Liver (tissue), 9 donors: ENCODE data around the gene UBE2F. TPM values are rescaled to one million over a fixed set of nuclear protein-coding genes. Genes with fewer than 3 reads are reported as not detected.

Experiments used
- DNase-seq: peaks from one replicate; pipeline ENCODE4 v3.0.0-alpha.2; 2017; ENCODE audit warnings: low spot score
- H3K27ac ChIP-seq, 2 donors: one replicate each; pipeline ENCODE4 v1.7.0; 2013; ENCODE audit warnings: inconsistent platforms in 2 of 2, low read length in 2 of 2, control low read depth in 1 of 2, low read depth in 1 of 2, mild to moderate bottlenecking in 1 of 2
- H3K27me3 ChIP-seq, 4 donors: one replicate each; pipeline versions ENCODE4 v1.6.1 to v1.7.0; 2013; ENCODE audit warnings: low read length in 3 of 4, inconsistent platforms in 1 of 4, mild to moderate bottlenecking in 1 of 4, moderate library complexity in 1 of 4; ENCODE audit not compliant: control insufficient read depth in 4 of 4, insufficient read depth in 4 of 4
- H3K36me3 ChIP-seq, 4 donors: one replicate each; pipeline versions ENCODE4 v1.6.1 to v1.7.0; 2013; ENCODE audit warnings: low read length in 3 of 4, mild to moderate bottlenecking in 3 of 4, low read depth in 1 of 4, moderate library complexity in 1 of 4; ENCODE audit not compliant: control insufficient read depth in 4 of 4, insufficient read depth in 3 of 4
- H3K4me1 ChIP-seq, 4 donors: one replicate each; pipeline versions ENCODE4 v1.6.1 to v1.7.0; 2013; ENCODE audit warnings: low read length in 3 of 4, mild to moderate bottlenecking in 3 of 4, moderate library complexity in 1 of 4; ENCODE audit not compliant: control insufficient read depth in 4 of 4, insufficient read depth in 4 of 4
- H3K4me3 ChIP-seq, 3 donors: one replicate each; pipeline versions ENCODE4 v1.6.1 to v1.7.0; 2013; ENCODE audit warnings: low read length in 3 of 3, control low read depth in 1 of 3, low read depth in 1 of 3, mild to moderate bottlenecking in 1 of 3
- H3K9ac ChIP-seq, 2 donors: one replicate each; pipeline ENCODE4 v1.7.0; 2013; ENCODE audit warnings: low read length in 2 of 2, mild to moderate bottlenecking in 2 of 2, moderate library complexity in 2 of 2, control low read depth in 1 of 2, low read depth in 1 of 2
- H3K9me3 ChIP-seq, 4 donors: one replicate each; pipeline versions ENCODE4 v1.6.1 to v1.7.0; 2013; ENCODE audit warnings: low read length in 3 of 4; ENCODE audit not compliant: control insufficient read depth in 4 of 4
- ATF3 ChIP-seq: IDR thresholded peaks from 2 replicates; pipeline ENCODE4 v1.6.1; 2016; ENCODE audit warnings: antibody characterized with exemption
- CTCF ChIP-seq: fragments of 150-350 bp; IDR thresholded peaks from 2 replicates; pipeline ENCODE4 v1.5.1; 2017; ENCODE audit warnings: improper control_type of control experiment, low read depth, low read length; ENCODE audit not compliant: missing input control
- EGR1 ChIP-seq, 2 donors: IDR thresholded peaks; 2 replicates each; pipeline ENCODE4 v1.6.1; 2016 to 2018; ENCODE audit warnings: antibody characterized with exemption in 2 of 2, low read depth in 2 of 2
- FOXA1 ChIP-seq: IDR thresholded peaks from 2 replicates; pipeline ENCODE4 v1.6.1; 2016; ENCODE audit warnings: antibody characterized with exemption
- FOXA2 ChIP-seq: IDR thresholded peaks from 2 replicates; pipeline ENCODE4 v1.6.1; 2016; ENCODE audit warnings: antibody characterized with exemption
- GABPA ChIP-seq, 2 donors: IDR thresholded peaks in 1 of 2; conservative IDR thresholded peaks in 1 of 2; 2 replicates each; pipeline ENCODE4 v1.6.1; 2016; ENCODE audit warnings: antibody characterized with exemption in 2 of 2, mild to moderate bottlenecking in 1 of 2, moderate library complexity in 1 of 2
- HNF4A ChIP-seq, 2 donors: conservative IDR thresholded peaks; 2 replicates each; pipeline ENCODE4 v1.6.1; 2016; ENCODE audit warnings: antibody characterized with exemption in 2 of 2, mild to moderate bottlenecking in 2 of 2
- HNF4G ChIP-seq: IDR thresholded peaks from 2 replicates; pipeline ENCODE4 v1.6.1; 2016; ENCODE audit warnings: antibody characterized with exemption
- JUND ChIP-seq, 2 donors: IDR thresholded peaks; 2 replicates each; pipeline ENCODE4 v1.6.1; 2016; ENCODE audit warnings: antibody characterized with exemption in 2 of 2
- MAX ChIP-seq: IDR thresholded peaks from 2 replicates; pipeline ENCODE4 v1.6.1; 2016; ENCODE audit warnings: antibody characterized with exemption
- NR2F2 ChIP-seq: IDR thresholded peaks from 2 replicates; pipeline ENCODE4 v1.6.1; 2016; ENCODE audit warnings: antibody characterized with exemption
- RAD21 ChIP-seq, 2 donors: IDR thresholded peaks; 2 replicates each; pipeline ENCODE4 v1.6.1; 2016; ENCODE audit warnings: antibody characterized with exemption in 2 of 2, mild to moderate bottlenecking in 2 of 2
- REST ChIP-seq: IDR thresholded peaks from 2 replicates; pipeline ENCODE4 v1.6.1; 2016; ENCODE audit warnings: antibody characterized with exemption, mild to moderate bottlenecking
- RXRA ChIP-seq, 2 donors: IDR thresholded peaks; 2 replicates each; pipeline ENCODE4 v1.6.1; 2017 to 2018; ENCODE audit warnings: antibody characterized with exemption in 2 of 2, mild to moderate bottlenecking in 1 of 2
- SP1 ChIP-seq: IDR thresholded peaks from 2 replicates; pipeline ENCODE4 v1.6.1; 2018; ENCODE audit warnings: antibody characterized with exemption, mild to moderate bottlenecking
- TAF1 ChIP-seq: conservative IDR thresholded peaks from 2 replicates; pipeline ENCODE4 v1.6.1; 2016; ENCODE audit warnings: antibody characterized with exemption, mild to moderate bottlenecking
- YY1 ChIP-seq: IDR thresholded peaks from 2 replicates; pipeline ENCODE4 v1.6.1; 2016; ENCODE audit warnings: antibody characterized with exemption, mild to moderate bottlenecking
- ZBTB33 ChIP-seq: IDR thresholded peaks from 2 replicates; pipeline ENCODE4 v1.6.1; 2016; ENCODE audit warnings: antibody characterized with exemption
- WGBS: extraction: QIAGEN DNeasy Blood & Tissue Kit; methylation state at CpG from one replicate; pipeline ENCODE4 v1.1.7; 2013; 5-methylcytosine and 5-hydroxymethylcytosine counted together
- polyA plus RNA-seq, 2 donors: library from polyadenylated mRNA; stranded (reverse) in 1 of 2; unstranded in 1 of 2; fragments of 200-250 nt in 1 of 2; fragments of >200 nt in 1 of 2; fragmentation: Nextera tagmentation in 1 of 2; extraction: Ambion mirVana in 1 of 2; gene quantifications; one replicate each; pipeline versions ENCODE4 v1.2.1 to v1.2.3, GENCODE V29; 2013 to 2015
- total RNA-seq, 2 donors: library from RNA; depleted of rRNA; stranded (reverse); fragments of >200 nt; gene quantifications; one replicate each; pipeline ENCODE4 v1.2.3, GENCODE V29; 2014
- donor health status: healthy.
- donor health status: healthy.
- donor health status: healthy.
- donor health status: healthy.
- donor health status: healthy.

Gene UBE2F
- total and polyA plus RNA-seq, 4 donors = 30.5 to 55.3 (median 32.1) TPM

GRCh38 chr2:238039151-238039550 lies 72.3 kb downstream of the UBE2F start:
- H3K4me1 ChIP-seq = no peaks in the 10 kb centered on the region
- H3K36me3 ChIP-seq = peaks cover 8 to 42% (median 22%) of the 10 kb centered on the region in 4 donors
- 95% methylated on average over 6 of the region's 6 CpGs for WGBS
- DNase-seq = no peak
- no peaks in the 10 kb centered on the region for H3K27me3 ChIP-seq
- no peaks in the 10 kb centered on the region for H3K9me3 ChIP-seq
- H3K9ac ChIP-seq = no peak overlapping the region
- H3K4me3 ChIP-seq = no peak overlapping the region
- H3K27ac ChIP-seq = no peak overlapping the region
- no peak for TF ChIP-seq MAX
- TF ChIP-seq FOXA2 = no peak
- TF ChIP-seq EGR1 (IDR thresholded peaks at IDR 0.05; ENCODE audit: low read depth in 2 of 2) = no peak
- no peak for TF ChIP-seq ZBTB33
- TF ChIP-seq ATF3 = no peak
- TF ChIP-seq NR2F2 = no peak
- TF ChIP-seq CTCF = no peak
- TF ChIP-seq RAD21 (IDR thresholded peaks at IDR 0.05) = no peak
- no peak for TF ChIP-seq GABPA (IDR thresholded peaks at IDR 0.05 in 1 of 2, conservative IDR thresholded peaks at IDR 0.05 in 1 of 2)
- TF ChIP-seq REST = no peak
- TF ChIP-seq YY1 = no peak
- no peak for TF ChIP-seq JUND (IDR thresholded peaks at IDR 0.05)
- no peak for TF ChIP-seq HNF4A (conservative IDR thresholded peaks at IDR 0.05)
- no peak for TF ChIP-seq HNF4G
- TF ChIP-seq TAF1 = no peak
- no peak for TF ChIP-seq SP1
- no peak for TF ChIP-seq FOXA1
- no peak for TF ChIP-seq RXRA (IDR thresholded peaks at IDR 0.05)
